Activated B cell treated with CpG ODN at 0.5 μM for 24 hours (primary cell): ENCODE results near the gene MCC. TPM values are rescaled to one million over a fixed set of nuclear protein-coding genes. Genes with fewer than 3 reads are reported as not detected.

Experiments
- ATAC-seq: fragments of 200-7000 bp; cut with Tn5 transposase; one replicate; pipeline ENCODE4 v1.10.0; 2021; ENCODE audit warnings: low read depth, mild to moderate bottlenecking, moderate library complexity
- CTCF ChIA-PET: fragments of 350-600 bp; sonication (Branson Sonifier 250); formaldehyde crosslinking; loops from one replicate; lab custom pipeline; 2021; ENCODE audit warnings: antibody characterized with exemption; lab: Charles Lee
- POLR2A ChIA-PET: fragments of 350-600 bp; sonication (Branson Sonifier 250); formaldehyde crosslinking; loops from one replicate; lab custom pipeline; 2021; ENCODE audit warnings: antibody characterized with exemption; lab: Charles Lee
- DNase-seq: peaks from one replicate; pipeline ENCODE4 v3.0.0; 2022
- H3K27ac Mint-ChIP-seq: one replicate; pipeline ENCODE4 v1.8.0; 2020; ENCODE audit warnings: mixed read lengths
- H3K27me3 Mint-ChIP-seq: one replicate; pipeline ENCODE4 v1.8.0; 2021; ENCODE audit warnings: mixed read lengths
- H3K36me3 Mint-ChIP-seq: one replicate; pipeline ENCODE4 v1.8.0; 2021; ENCODE audit warnings: low read depth, mixed read lengths
- H3K4me1 Mint-ChIP-seq: one replicate; pipeline ENCODE4 v1.8.0; 2021; ENCODE audit warnings: mixed read lengths
- H3K4me3 Mint-ChIP-seq: one replicate; pipeline ENCODE4 v1.8.0; 2020; ENCODE audit warnings: mild to moderate bottlenecking, mixed read lengths
- H3K9me3 Mint-ChIP-seq: one replicate; pipeline ENCODE4 v1.8.0; 2020; ENCODE audit warnings: mixed read lengths
- intact Hi-C: fragments of 100-400 bp; cut with micrococcal nuclease; formaldehyde crosslinking; loops from one replicate; pipeline ENCODE4 v1.15.1; 2024
- total RNA-seq: library from RNA; stranded (reverse); gene quantifications from 2 replicates; pipeline ENCODE4 v1.2.3, GENCODE V29; 2022
- TF ChIP-seq, protein P1 (sequence below): fragments of 200-600 bp; IDR thresholded peaks from one replicate; pipeline ENCODE4 v1.8.0; 2022; ENCODE audit warnings: antibody characterized with exemption, mild to moderate bottlenecking

The MCC gene
- total RNA-seq, 1 donor from 2014 or later, result 0.22 TPM

DNA sequence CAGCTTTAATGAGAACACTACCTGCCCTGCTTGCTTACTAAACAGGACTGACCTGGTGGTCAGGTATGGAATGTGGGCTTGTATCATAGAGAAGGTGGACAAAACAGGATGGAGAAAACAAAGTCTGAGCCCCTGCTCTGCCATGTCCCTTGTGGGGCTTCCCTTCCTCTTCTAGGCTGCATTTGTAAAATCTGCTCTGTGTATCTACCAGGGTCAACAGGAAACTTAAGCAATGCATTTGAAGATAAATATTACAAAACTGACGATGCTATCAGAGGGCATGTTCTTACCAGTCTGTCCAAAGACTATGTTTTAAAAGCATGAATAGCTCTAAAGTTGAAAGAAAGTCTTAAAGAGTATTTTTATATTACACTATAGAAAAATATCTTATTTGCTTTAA is 282.9 kb downstream of the MCC start:
- ChIA-PET POLR2A (no interaction called here), CTCF (no interaction called here)
- ATAC-seq (no peak), DNase-seq (no peak)
- intact Hi-C loops, result no loop called here
- TF ChIP-seq, protein P1, sequence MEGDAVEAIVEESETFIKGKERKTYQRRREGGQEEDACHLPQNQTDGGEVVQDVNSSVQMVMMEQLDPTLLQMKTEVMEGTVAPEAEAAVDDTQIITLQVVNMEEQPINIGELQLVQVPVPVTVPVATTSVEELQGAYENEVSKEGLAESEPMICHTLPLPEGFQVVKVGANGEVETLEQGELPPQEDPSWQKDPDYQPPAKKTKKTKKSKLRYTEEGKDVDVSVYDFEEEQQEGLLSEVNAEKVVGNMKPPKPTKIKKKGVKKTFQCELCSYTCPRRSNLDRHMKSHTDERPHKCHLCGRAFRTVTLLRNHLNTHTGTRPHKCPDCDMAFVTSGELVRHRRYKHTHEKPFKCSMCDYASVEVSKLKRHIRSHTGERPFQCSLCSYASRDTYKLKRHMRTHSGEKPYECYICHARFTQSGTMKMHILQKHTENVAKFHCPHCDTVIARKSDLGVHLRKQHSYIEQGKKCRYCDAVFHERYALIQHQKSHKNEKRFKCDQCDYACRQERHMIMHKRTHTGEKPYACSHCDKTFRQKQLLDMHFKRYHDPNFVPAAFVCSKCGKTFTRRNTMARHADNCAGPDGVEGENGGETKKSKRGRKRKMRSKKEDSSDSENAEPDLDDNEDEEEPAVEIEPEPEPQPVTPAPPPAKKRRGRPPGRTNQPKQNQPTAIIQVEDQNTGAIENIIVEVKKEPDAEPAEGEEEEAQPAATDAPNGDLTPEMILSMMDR, result no peak
- H3K27ac Mint-ChIP-seq, result no peak overlapping the region
- no peaks in the 10 kb centered on the region for H3K36me3 Mint-ChIP-seq
- peaks cover 7% of the 10 kb centered on the region for H3K27me3 Mint-ChIP-seq
- H3K9me3 Mint-ChIP-seq, result no peaks in the 10 kb centered on the region
- H3K4me1 Mint-ChIP-seq, result no peaks in the 10 kb centered on the region
- no peak overlapping the region for H3K4me3 Mint-ChIP-seq

DNA sequence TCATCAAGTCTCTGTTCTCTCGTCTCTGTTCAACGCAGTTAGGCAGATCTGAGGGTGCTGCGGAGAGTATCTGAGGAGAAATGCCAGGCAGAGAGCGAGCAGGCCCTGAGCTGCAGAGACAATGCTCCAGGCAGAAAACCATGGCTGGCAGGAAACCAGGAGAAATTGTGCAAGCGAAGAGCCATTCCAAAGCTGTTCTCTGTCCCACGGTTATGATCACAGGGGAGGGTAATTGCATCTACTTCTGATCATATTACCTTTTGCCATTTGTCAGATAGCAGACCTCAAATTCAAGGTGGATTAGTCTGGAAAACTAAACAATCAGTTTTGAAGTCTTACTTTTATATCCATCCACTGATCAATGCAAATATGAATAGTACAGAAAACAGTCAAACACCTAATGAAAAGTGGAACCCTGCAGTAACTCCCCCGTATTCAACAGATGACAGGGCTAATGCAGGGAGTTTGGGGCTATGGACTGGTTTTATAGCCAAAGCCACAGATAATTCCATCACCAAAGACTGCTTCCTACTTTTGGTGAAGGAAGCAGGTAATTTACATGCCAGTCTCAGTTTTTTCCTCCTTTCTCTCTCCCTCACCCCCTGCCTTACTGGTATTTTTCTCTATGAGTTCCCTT is 283.6 kb downstream of the MCC start:
- intact Hi-C loops, result no loop called here

DNA sequence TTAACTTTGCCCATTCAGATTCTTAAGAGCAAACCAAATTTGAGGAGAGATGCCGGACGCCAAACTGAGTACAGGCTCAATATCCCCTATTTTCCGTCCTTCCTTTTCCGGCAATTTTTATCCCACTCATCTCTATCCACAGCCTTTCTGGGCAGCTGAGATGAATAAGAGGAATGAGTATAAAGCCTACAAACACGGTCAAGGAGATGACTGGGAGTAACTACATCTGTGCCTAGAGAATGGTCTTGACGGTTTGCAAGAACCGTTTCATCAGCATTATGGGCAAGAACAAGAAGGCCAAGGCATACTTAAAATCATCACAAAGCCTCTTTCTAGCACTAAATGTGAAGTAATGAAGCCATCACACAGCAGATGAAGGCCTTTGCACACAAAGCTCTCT is 284.3 kb downstream of the MCC start:
- DNase-seq (no peak), ATAC-seq (no peak)
- Mint-ChIP-seq H3K9me3 (no peaks in the 10 kb centered on the region), H3K4me1 (no peaks in the 10 kb centered on the region), H3K27ac (no peak overlapping the region), H3K36me3 (no peaks in the 10 kb centered on the region), H3K27me3 (peaks cover 7% of the 10 kb centered on the region), H3K4me3 (no peak overlapping the region)
- TF ChIP-seq, protein P1, result no peak
- intact Hi-C loops, result no loop called here
- POLR2A ChIA-PET, result no interaction called here
- CTCF ChIA-PET, result no interaction called here

More for the DNA sequence above, 283.6 kb downstream of the MCC start:
- Mint-ChIP-seq H3K27me3 (peaks cover 7% of the 10 kb centered on the region), H3K36me3 (no peaks in the 10 kb centered on the region), H3K4me3 (no peak overlapping the region), H3K4me1 (no peaks in the 10 kb centered on the region), H3K9me3 (no peaks in the 10 kb centered on the region), H3K27ac (no peak overlapping the region)
- TF ChIP-seq, protein P1, result no peak
- DNase-seq (no peak), ATAC-seq (no peak)
- ChIA-PET POLR2A (no interaction called here), CTCF (no interaction called here)

DNA sequence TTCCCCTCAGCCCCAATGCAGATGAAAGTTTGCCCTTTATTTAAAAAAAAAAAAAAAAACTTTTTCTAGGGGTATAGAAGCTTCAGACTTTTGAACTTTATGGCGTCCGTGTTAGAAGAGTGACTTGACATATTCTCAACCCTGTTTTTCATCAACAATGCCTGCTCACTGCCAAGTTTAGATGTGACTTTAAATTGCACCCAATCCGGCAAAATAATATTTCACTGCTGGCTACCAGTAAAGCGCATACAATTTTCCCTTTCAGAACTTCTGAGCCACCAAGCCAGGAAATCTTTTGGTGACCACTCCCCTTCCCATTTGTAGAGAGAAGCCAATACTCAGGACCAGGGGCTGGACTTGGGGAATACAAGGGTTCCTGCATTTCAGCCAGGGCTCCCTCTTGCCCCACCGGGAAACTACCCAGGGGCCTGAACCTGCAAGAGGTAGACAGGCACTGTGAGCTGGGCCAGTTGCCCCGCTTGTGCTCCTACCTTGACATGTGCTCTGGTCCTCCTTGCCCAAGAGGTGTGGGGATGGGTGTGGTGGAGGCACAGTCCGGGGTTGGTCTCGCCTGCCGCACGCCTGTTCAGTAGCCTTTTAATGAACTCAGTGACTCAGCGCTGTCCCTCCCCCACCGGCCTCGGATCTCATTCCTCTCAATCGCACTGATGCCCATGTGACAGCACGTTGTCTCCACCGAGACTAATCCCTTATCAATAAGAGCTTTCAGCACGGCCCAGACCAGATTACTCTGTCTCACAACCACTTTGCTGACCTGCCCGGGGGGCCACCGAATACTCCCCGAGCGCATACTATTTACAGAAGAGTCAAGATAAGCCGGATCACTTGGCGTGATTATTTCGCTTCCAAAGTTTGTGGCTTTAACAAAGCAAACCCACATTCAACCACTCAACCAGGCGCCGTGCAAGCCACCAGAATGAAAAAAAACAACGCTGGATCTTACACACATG is 285.2 kb downstream of the MCC start:
- ChIA-PET POLR2A (no interaction called here), CTCF (no interaction called here)
- intact Hi-C loops, result no loop called here
- Mint-ChIP-seq H3K27me3 (peaks cover 7% of the 10 kb centered on the region), H3K4me1 (no peaks in the 10 kb centered on the region), H3K36me3 (no peaks in the 10 kb centered on the region), H3K4me3 (no peak overlapping the region), H3K27ac (no peak overlapping the region), H3K9me3 (no peaks in the 10 kb centered on the region)
- TF ChIP-seq, protein P1, result no peak
- DNase-seq, result no peak
- ATAC-seq, result no peak

DNA sequence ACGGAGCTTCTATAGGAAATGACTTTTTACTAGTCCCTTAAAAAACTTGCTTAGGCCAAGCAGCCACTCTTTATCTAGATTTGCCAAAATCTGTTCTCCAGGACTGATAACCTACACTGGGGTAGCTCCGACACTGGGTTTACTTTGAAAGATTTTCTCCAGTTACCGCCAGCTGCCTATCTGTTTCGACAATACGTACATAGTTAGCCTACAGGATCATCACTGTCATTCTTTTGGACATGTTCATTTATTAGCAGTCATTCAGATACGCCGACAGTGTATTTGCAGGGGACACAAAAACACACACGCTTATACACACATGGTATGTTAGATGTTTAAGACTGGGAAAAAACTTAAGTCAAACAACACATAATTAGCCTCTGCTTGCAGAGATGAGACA is 286.0 kb downstream of the MCC start:
- Mint-ChIP-seq H3K36me3 (no peaks in the 10 kb centered on the region), H3K9me3 (no peaks in the 10 kb centered on the region), H3K27ac (no peak overlapping the region), H3K4me1 (no peaks in the 10 kb centered on the region), H3K4me3 (no peak overlapping the region), H3K27me3 (peaks cover 7% of the 10 kb centered on the region)
- DNase-seq (no peak), ATAC-seq (no peak)
- intact Hi-C loops, result no loop called here
- ChIA-PET POLR2A (no interaction called here), CTCF (no interaction called here)
- TF ChIP-seq, protein P1, result no peak
